Measurements from ENCODE around the gene VPS16.
"Not testable (repeated sequence)": the region's sequence is repeated elsewhere in the genome, so short reads cannot be mapped to it uniquely, and the experiment has no call there.

Gene VPS16

DNA sequence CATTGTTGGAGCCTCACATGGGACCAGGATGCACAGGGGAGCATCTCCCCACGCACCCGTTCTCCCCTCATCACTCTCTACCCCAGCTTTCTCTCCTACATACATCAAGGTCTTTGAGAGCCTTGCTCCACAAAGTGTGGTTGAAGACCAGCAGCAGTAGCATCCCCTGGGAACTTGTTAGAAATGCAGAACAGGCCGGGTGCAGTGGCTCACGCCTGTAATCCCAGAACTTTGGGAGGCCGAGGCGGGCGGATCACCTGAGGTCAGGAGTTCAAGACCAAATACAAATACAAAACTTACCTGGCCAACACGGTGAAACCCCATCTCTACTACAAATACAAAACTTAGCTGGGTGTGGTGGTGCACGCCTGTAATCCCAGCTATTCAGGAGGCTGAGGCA lies 32.6 kb upstream of the VPS16 start:
- DNase-seq = not testable (repeated sequence)

DNA sequence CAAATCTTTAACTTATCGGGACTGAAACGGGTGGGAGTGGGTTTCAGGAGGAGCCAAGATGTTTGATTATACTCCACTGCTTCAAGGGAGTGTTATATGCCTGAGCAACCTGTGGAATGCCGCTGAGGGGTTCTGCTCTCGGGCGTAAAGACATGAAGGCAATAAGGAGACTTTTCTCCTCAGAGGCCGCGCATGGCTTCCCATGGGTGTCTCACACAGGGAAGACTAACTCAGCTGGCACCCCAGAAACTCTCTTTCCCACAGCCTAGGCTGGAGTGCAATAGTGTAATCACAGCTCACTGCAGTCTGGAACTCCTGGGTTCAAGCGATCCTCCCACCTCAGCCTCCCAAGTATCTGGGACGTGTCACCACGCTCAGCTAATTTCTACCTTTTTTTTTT lies 30.9 kb upstream of the VPS16 start:
- DNase-seq = no peak

DNA sequence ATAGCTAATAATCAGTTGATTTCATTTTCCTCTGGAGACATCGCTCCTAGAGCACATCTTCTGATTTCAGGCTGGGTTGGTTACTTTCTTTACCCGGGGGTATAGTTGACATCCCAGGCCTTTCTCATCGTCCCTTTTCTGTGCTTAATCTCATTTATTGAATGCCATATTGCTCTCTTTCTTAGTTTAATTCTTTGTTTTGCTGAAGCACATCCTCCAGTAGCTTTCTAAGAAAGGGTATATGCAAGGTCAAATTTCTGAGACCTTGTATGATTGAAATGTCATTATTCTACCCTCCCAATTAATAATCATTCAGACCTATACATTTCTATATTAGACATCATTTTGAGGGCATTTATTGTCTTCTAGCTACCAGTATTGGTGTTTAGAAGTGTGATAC lies 28.4 kb upstream of the VPS16 start:
- no peak for DNase-seq

DNA sequence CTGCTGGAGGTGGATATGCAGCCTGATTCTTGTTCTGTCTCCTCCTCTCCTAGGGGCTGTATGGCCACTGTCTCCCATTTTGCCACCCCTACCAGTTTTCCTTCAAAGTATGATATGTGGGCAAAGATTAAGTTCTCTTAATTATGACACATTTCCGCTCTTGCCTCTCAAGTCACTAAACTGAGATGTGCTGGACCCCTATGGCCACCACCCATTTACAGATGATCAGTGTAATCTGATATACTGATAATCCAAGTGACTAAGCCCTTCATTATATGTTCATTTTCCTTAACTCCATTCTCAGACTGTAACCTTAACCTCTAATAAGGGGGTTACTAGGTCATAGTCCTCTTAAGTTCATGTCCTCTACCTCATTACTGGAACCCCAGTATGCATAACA lies 26.5 kb upstream of the VPS16 start:
- no peak for DNase-seq

DNA sequence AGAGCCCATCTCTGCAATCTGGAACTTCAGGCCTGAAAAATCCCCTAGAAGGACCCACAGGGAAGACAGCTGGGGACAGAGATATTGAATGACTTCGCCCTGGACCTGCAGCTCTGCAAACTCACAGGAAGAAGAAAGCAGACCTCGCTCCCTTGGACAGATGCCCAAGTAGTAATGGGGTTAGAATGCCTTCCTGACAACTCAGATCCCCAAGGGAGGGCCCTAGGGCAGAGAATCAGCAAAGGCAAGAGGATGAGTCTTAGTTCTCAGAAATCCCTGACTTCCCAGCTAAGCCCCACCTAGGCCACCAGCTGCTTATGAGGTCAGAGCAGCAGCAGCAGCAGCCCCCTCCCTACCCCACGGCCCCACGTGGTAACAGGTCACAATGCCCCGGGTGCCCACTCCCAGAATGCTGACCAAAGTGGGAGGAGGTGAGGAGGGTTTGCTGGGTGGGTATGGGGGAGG lies 25.9 kb upstream of the VPS16 start, which contains the start of gene C20orf141:
C20orf141 (plus strand) TSS at position 401 of the 465 bp plus-strand sequence. CDS start 198 bp downstream, outside the sequence.
- no peak for DNase-seq

DNA sequence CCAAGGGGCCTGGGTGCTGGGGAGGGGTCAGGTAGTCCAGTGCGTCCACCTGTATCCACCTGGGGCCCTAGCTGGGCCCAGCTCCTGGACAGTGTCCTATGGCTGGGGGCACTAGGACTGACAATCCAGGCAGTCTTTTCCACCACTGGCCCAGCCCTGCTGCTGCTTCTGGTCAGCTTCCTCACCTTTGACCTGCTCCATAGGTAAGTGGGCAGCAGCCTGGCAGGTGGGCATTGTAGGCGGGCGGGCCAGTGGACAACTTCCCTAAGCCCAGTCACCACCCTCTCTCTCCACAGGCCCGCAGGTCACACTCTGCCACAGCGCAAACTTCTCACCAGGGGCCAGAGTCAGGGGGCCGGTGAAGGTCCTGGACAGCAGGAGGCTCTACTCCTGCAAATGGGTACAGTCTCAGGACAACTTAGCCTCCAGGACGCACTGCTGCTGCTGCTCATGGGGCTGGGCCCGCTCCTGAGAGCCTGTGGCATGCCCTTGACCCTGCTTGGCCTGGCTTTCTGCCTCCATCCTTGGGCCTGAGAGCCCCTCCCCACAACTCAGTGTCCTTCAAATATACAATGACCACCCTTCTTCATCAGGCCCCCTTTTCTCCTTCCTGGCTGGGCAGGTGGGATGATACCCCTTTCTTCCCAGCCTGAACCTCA lies 25.2 kb upstream of the VPS16 start:
- DNase-seq = no peak

DNA sequence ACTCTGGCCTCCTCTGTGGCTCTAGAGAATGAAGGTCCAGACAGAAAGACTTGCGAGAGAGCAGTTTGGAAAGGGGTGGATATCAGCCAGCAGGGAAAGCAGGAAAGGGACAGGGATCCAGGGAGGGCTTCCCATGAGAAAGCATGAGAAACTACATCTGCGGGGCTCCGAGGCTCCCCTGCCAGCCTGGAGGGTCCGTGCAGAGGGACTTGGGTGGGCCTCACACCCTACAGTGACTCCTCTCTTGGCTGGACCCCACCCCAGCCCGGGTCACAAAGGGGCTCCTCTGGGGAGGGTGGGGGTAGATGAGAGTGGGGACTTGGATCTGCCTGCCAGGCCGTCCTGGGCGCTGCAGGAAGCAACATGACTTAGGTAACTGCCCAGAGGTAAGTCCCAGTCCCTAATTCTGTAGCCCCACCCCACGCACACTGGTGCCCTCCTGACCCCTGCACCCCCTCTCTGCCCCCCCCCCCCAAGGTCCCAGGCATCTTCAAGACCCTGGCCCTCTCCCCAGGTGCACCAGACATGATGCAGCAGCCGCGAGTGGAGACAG lies 24.4 kb upstream of the VPS16 start, which contains the start of gene TMEM239:
TMEM239 (plus strand) TSS at position 335 of the 553 bp plus-strand sequence; CDS start at position 526, 191 bp downstream.
- DNase-seq = no peak

DNA sequence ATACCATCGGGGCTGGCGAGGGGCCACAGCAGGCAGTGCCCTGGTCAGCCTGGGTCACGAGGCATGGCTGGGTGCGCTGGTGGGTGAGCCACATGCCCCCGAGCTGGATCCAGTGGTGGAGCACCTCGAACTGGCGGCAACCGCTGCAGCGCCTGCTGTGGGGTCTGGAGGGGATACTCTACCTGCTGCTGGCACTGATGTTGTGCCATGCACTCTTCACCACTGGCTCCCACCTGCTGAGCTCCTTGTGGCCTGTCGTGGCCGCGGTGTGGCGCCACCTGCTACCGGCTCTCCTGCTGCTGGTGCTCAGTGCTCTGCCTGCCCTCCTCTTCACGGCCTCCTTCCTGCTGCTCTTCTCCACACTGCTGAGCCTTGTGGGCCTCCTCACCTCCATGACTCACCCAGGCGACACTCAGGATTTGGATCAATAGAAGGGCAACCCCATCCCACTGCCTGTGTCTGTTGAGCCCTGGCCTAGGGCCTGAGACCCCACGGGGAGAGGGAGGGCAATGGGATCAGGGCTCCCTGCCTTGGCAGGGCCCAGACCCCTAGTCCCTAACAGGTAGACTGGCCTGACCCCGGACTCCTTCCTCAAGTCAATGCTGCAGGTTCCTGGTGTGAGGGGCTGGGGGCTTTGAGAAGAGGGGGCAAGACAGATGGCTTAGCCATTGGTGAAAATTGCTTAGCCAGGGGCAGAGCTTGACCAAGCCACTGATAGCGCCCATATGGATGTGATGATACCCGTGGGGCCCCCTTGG lies 23.8 kb upstream of the VPS16 start:
- no peak for DNase-seq

DNA sequence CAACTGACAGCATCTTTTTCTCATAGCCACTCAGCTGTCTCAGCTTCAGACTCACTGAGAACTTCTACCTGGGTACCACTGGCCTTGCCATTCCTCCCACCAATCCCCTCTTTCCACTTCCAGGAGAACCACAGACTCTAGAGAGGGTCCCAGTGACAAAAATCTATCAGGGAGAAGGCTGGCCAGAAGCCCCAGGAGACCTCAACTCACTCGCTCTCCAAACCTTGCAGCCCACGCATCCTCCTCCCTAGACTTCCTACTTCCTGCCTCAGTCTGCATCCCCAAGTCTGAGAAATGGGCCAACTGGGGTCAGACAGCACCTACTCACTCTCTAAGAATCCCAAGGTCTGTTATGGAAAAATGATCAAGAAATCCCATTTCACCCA lies 23.2 kb upstream of the VPS16 start:
- no peak for DNase-seq

DNA sequence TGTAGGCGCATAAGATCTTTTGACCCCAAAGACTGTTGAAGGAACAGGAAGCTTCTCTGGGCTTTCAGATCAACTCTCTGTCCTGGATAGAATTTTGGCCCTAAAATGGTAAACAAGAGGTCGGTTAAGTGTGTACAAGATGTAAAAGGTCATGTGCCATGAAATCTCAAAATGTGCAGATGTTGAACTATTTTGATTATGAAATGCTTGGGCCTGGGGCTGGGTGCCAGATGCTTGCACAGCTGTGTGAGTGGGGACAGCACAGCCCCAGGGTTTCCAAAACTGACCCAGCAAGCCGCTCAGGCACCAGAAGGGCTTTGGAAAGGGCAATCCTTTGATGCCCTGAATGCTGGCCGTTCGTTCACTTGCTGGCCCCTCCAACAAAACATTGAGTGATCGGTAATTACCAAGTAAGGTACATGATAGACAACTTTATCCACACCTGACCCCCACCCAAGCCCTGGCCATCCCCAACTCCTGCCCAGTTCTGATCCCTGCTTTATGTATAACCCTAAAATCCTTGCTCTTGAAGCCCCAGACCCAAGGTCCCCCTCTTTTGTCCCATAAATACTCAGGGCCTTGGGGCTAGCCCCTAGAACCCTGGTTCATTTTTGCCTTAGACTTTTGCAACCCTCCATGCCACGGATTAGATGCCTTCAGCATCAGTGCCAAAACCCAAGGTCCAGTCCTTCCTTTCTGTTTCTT lies 22.5 kb upstream of the VPS16 start:
- no peak for DNase-seq

DNA sequence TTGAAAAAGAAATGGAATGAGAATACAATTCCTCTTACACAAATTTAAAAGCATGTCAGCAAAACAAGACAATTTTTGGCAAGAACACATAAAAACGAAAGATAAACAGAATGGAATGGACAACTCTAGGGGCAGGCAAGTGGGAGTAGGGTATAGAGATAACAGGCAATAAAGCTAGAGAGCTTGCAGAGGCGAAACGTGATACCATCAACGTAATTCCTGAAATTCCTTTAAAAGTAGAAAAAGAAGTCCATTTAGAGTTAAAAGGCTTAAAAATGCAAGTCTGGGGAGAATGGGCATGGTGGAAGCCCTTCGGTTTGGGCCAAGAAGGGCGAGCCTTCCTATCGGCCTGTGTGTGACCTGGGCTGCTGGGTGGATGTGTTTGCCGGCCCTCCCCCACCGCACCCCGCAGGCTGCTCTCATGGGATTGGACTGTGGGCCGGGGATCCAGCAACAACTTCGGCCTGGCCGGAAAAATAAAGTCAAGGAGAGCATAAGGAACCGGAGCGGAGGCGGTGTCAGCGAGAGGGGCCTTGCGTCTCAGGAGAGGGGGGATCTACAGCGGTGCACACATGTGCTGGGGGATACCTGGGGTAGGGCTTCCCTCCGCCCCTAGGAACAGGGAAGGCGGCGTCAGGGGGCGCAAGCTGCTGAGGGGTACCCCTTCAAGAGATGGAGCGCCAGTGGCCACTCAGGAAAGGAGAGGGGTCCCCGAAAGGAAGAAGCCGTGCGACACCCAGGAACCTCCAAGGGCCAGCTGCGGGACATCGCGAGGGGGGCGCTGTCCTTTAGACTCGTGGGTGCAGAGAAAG lies 20.3 kb upstream of the VPS16 start:
- no peak for DNase-seq

DNA sequence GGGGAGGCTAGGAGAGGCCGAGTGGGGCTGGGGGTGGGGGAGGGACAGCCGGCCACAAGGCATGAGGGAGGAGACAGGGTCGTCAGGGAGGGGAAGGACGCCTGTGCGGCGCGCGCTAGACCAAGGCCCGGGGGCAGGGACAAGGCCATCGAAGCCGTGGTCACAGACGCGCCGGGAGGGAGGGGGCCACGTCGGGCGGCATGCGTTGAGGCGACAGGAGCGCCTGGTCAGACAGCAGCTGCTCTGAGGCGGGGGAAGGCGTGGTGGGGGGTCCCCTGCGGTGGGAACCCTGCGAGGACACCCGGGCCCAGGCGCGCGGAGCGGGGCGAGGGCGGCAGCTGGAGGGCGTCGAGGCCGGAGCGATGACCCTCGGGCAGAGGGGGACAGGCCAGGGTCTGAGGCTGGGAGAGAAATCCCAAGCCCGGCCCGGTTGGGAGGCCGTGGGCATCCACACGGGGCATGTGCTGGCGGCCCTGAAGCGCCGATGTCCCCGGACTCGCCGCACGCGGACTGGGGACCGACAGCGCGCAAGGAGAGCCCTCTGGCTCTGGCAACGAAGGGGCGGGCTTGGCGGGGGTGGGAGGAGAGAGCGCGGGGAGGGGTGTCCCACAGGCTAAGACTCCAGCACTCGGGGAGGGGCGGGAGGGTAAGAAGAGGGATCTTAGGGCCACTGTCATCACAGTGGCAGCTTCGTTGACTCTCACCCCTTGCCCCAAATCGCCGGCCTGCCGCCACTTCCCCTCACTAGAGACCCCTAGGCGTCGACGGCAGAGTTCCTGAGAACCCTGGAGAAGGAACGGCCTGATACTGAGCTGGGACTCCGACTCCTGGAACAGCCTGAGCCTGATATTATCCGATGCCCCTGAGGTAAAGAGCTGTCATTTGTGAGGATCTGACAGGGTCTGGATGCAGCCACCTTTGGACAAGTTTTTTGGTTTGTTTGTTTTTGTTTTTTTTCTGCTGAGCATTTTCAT lies 19.4 kb upstream of the VPS16 start:
- DNase-seq = no peak

DNA sequence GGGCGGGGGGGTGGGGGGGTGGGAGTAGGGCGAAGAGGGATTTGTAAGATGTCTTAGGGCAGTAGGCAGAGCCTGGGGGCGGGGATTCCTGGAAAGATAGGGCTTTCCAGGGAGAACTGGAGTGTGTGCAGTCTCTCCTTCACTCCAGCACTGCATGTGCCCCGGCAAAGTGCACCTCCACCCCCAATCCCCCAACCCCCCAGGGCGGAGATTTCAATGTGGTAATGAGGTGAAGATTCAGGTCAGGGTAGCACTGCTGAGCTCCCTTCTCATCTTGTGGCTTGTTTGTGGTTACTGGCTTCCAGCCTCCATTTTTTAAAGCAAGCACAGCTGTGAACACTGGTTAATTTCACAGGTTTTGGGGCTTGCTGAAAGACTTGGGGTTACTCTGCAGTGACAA lies 18.5 kb upstream of the VPS16 start:
- no peak for DNase-seq

DNA sequence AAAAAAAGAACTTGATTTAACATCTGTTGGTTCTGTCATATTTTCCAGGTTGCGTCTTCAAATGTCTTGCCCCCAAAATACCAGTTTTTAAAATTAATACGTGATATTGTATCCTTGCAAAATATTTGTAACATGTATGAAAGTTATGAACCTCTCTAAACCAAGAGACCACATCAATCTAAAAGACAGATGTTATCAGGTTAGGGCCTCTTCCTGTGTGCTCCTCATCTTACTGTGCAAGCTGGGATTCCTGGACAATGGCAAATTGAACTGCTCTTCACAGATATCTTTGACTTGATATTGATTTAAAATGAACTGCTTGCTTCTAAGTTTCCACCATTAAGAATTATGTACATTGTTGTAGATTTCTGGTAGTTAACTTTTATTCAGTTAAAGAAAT lies 14.8 kb upstream of the VPS16 start:
- no peak for DNase-seq

DNA sequence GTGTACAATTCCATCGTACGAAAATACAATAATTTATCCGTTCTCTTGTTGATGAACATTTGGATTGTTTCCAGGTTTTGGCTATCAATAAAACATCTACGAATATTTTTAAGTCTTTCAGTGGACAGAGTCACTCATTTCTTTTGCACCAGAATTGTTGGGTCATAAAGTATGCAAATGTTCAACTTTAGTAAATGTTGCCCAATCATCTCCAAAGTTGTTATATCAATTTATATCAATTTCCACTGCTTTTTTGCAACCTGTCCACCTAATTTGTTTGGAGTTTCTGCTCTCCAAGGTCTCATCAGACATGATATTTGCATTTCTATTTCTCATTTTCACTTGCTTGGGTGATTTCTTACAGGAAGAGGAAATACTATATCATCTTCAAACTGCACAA lies 13.9 kb upstream of the VPS16 start:
- no peak for DNase-seq

DNA sequence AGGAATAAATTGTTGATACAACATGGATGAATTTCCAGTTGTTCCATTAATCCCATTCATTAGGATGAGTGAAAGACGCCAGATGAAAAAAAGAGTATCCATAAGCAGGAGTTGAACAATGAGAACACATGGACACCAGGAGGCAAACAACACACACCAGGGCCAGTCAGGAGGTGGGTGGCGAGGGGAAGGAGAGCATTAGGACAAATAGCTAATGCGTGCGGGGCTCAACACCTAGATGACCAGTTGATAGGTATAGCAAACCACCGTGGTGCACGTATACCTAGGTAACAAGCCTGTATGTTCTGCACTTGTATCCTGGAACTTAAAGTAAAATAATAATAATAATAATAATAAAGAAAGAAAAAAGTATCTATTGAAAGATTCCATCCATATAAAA lies 11.2 kb upstream of the VPS16 start:
- DNase-seq = no peak

DNA sequence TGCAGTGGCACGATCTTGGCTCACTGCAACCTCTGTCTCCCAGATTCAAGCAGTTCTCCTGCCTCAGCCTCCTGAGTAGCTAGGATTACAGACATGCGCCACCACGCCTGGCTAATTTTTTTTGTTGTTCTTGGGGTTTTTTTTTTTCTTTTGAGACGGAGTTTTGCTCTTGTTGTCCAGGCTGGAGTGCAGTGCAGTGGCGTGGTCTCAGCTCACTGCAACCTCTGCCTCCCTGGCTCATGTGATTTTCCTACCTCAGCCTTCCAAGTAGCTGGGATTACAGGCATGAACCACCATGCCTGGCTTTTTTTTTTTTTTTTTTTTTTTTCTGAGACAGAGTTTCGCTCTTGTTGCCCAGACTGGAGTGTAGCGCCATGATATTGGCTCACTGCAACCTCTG lies 9.3 kb upstream of the VPS16 start:
- not testable (repeated sequence) for DNase-seq

DNA sequence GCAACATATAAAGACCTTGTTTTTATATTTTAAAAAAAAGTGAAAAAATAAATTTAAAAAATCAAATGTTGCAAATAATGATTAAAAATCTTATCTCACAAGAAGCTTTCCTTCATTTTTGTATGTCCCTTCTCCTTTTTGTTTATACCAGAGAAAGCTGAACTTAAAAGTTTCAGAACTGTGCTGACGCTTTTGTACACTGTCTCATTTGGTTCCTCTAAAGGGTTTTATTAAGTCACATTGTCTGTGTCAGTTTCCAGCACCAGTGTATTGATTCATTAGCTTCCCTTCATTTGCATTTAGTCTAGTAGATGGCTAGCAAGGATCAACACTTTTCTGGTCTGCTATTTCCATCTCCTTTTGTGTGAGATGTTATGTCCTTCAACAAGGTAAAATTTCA lies 6.8 kb upstream of the VPS16 start:
- no peak for DNase-seq

DNA sequence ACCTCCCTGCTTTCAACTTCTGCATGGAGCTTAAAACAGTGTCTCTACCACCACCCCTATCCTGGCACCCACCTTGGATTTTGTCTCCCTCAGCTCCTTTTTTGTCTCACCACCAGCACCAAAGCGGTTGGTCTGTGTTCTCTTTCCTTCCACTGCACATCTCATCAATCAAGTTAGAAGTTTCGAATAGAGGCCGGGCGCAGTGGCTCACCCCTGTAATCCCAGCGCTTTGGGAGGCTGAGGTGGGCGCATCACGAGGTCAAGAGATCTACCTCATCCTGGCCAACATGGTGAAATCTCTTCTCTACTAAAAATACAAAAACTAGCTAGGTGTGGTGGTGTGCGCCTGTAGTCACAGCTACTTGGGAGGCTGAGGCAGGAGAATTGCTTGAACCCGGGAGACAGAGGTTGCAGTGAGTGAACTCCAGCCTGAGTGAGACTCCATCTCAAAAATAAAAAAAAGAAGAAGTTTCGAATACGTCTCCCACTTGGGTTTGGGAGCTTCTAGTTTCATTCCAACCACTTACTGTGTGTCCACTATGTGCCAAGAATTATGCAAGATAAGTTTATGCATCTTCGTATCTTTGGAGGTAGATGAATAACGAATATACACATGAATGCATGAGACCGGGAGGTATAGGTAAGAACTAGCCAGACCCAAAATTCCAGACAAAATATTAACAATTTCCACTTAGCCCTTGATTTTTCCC lies 6.0 kb upstream of the VPS16 start:
- no peak for DNase-seq

DNA sequence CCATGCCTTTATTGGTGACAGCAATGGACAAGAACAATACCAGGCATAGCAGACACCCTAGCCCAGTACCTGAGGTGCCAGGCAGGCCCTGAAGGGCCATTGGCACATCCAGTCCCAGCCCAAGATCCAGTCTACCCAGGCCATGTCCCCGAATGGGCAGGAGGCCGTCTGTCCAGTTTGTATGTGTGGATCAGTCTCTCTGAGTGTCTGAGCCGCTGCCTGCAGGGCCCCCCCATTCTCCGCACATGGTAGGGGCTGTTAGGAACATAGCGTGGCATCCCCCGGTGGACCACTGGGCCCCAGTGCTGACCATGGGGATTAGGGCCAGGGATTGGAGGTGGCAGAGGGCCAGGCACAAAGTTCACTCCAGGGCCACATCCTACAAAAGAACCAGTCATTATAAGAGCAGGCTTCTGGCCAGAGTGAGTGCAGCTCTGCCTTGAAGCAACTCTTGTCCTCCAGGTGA lies 5.2 kb upstream of the VPS16 start:
- DNase-seq = no peak

DNA sequence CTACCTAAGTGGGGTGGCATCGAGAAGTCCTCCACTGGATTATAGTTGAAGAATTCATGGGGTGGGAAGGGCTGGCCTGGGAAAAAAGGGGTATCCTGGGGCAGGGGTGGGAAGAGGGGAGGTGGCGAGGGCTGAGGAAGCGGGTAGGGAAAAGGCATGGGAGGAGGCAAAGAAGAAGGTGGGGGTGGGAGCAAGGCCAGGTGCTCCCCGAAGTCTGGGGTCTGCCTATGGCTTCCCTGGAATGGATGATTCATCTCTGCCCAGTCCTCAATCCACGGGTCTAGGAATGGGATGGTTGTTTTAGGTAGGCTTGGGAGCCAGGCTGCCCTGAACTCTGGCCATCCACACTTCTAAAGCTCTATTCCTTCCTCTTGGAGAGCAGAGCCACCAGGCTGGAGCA lies 4.5 kb upstream of the VPS16 start:
- DNase-seq = no peak
